Measurements from ENCODE around the gene ZNF316.

DNA sequence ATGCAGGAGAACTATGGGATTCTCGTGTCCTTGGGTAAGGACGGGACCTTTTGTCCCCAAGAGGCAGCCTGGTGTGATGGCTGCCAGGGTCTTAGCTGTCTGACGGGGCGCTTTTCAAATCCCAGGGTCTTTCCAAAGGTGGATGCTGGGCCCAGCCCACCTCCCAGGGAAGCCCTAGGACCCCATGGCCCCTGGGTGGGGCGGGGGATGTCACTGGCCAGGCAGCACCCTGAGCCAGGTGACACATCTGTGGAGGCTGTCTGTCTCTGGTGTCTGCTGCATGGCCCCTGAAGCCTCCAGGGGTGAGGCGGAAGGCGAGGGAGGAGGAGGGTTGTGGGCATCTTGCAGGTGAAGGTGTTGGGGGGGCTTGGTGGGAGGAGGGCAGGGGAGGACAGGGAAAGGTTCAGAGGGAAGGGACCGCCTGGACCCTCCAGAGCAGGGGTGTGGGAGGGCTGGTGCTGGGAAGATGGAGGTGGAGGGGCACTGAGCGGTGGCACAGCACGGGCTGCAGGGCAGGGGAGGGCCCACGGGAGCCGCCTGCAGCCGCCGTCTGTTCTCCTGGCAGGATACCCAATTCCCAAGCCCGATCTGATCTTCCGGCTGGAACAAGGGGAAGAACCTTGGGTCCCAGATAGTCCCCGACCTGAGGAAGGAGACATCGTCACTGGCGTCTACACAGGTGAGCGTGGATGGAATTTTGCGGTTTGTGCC, 7.0 kb downstream of the ZNF316 start:
- TF ChIP-seq, protein P1, sequence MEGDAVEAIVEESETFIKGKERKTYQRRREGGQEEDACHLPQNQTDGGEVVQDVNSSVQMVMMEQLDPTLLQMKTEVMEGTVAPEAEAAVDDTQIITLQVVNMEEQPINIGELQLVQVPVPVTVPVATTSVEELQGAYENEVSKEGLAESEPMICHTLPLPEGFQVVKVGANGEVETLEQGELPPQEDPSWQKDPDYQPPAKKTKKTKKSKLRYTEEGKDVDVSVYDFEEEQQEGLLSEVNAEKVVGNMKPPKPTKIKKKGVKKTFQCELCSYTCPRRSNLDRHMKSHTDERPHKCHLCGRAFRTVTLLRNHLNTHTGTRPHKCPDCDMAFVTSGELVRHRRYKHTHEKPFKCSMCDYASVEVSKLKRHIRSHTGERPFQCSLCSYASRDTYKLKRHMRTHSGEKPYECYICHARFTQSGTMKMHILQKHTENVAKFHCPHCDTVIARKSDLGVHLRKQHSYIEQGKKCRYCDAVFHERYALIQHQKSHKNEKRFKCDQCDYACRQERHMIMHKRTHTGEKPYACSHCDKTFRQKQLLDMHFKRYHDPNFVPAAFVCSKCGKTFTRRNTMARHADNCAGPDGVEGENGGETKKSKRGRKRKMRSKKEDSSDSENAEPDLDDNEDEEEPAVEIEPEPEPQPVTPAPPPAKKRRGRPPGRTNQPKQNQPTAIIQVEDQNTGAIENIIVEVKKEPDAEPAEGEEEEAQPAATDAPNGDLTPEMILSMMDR (IDR thresholded peaks at IDR 0.05) = no peak
- TF ChIP-seq EP300 (IDR thresholded peaks at IDR 0.05) = no peak
